Trophoblast cell (in vitro differentiated cells and primary cell): ENCODE measurements around the gene ST6GALNAC3.

ENCODE experiments used
- DNase-seq, 2 donors: peaks; one replicate each; pipeline ENCODE4 v3.0.0-alpha.2; 2016
- H2AFZ ChIP-seq: 2 replicates; pipeline ENCODE4 v1.6.1; 2013; ENCODE audit warnings: low read length, moderate library complexity, mild to moderate bottlenecking; ENCODE audit not compliant: insufficient read depth, poor library complexity
- H2AK5ac ChIP-seq: 2 replicates; pipeline ENCODE4 v1.6.1; 2013; ENCODE audit warnings: mild to moderate bottlenecking, low read length
- H2BK120ac ChIP-seq: 2 replicates; pipeline ENCODE4 v1.6.1; 2013; ENCODE audit warnings: low read length, mild to moderate bottlenecking, moderate library complexity; ENCODE audit not compliant: insufficient read depth, poor library complexity
- H2BK12ac ChIP-seq: 2 replicates; pipeline ENCODE4 v1.6.1; 2013; ENCODE audit warnings: mild to moderate bottlenecking, low read length, moderate library complexity
- H2BK5ac ChIP-seq: 2 replicates; pipeline ENCODE4 v1.6.1; 2013; ENCODE audit warnings: low read length, low read depth, moderate library complexity, mild to moderate bottlenecking; ENCODE audit not compliant: poor library complexity
- H3K14ac ChIP-seq: 2 replicates; pipeline ENCODE4 v1.6.1; 2013; ENCODE audit warnings: mild to moderate bottlenecking, low read length
- H3K18ac ChIP-seq: 2 replicates; pipeline ENCODE4 v1.6.1; 2013; ENCODE audit warnings: mild to moderate bottlenecking, low read length
- H3K23ac ChIP-seq: 2 replicates; pipeline ENCODE4 v1.6.1; 2013; ENCODE audit warnings: low read length
- H3K27ac ChIP-seq: 2 replicates; pipeline ENCODE4 v1.5.1; 2013; ENCODE audit warnings: low read depth, mild to moderate bottlenecking, inconsistent platforms, low read length, moderate library complexity
- H3K27me3 ChIP-seq: 2 replicates; pipeline ENCODE4 v1.6.1; 2013; ENCODE audit warnings: inconsistent platforms, mild to moderate bottlenecking, low read length, moderate library complexity; ENCODE audit not compliant: insufficient read depth
- H3K36me3 ChIP-seq, 2 experiments: 1 replicate in 1 of 2; 2 replicates in 1 of 2; pipeline ENCODE4 v1.6.1; 2013; ENCODE audit warnings: low read length in 2 of 2, mild to moderate bottlenecking in 2 of 2, moderate library complexity in 1 of 2; ENCODE audit not compliant: insufficient read depth in 2 of 2, control insufficient read depth in 1 of 2
- H3K4ac ChIP-seq: 2 replicates; pipeline ENCODE4 v1.6.1; 2013; ENCODE audit warnings: low read depth, mild to moderate bottlenecking, low read length, moderate library complexity
- H3K4me1 ChIP-seq, 2 experiments: 1 replicate in 1 of 2; 2 replicates in 1 of 2; pipeline ENCODE4 v1.6.1; 2013; ENCODE audit warnings: low read length in 2 of 2, mild to moderate bottlenecking in 2 of 2, moderate library complexity in 1 of 2; ENCODE audit not compliant: insufficient read depth in 2 of 2, control insufficient read depth in 1 of 2
- H3K4me2 ChIP-seq: 2 replicates; pipeline ENCODE4 v1.6.1; 2013; ENCODE audit warnings: inconsistent platforms, mild to moderate bottlenecking, low read length, moderate library complexity
- H3K4me3 ChIP-seq: 2 replicates; pipeline ENCODE4 v1.5.1; 2013; ENCODE audit warnings: mild to moderate bottlenecking, low read depth, low read length, inconsistent platforms
- H3K79me1 ChIP-seq: one replicate; pipeline ENCODE4 v1.6.1; 2013; ENCODE audit warnings: low read length
- H3K79me2 ChIP-seq: 2 replicates; pipeline ENCODE4 v1.6.1; 2013; ENCODE audit warnings: low read length, mild to moderate bottlenecking; ENCODE audit not compliant: control insufficient read depth, insufficient read depth, poor library complexity
- H3K9ac ChIP-seq: 2 replicates; pipeline ENCODE4 v1.6.1; 2013; ENCODE audit warnings: mild to moderate bottlenecking, low read length
- H3K9me3 ChIP-seq: 2 replicates; pipeline ENCODE4 v1.6.1; 2013; ENCODE audit warnings: low read depth, mild to moderate bottlenecking, control low read depth, inconsistent platforms, low read length; ENCODE audit not compliant: insufficient read depth
- H4K12ac ChIP-seq: 2 replicates; pipeline ENCODE4 v1.6.1; 2013; ENCODE audit warnings: low read depth, mild to moderate bottlenecking, low read length, moderate library complexity
- H4K8ac ChIP-seq: 2 replicates; pipeline ENCODE4 v1.6.1; 2013; ENCODE audit warnings: low read depth, mild to moderate bottlenecking, low read length, moderate library complexity
- H4K91ac ChIP-seq: one replicate; pipeline ENCODE4 v1.6.1; 2013; ENCODE audit warnings: low read depth, mild to moderate bottlenecking, low read length, moderate library complexity
- WGBS: extraction: QIAGEN DNeasy Blood & Tissue Kit; methylation state at CpG from one replicate; pipeline ENCODE4 v1.1.7; 2013; ENCODE audit warnings: missing lambda C conversion rate; ENCODE audit not compliant: insufficient read length, insufficient coverage; ENCODE audit errors: extremely low coverage; 5-methylcytosine and 5-hydroxymethylcytosine counted together

The ST6GALNAC3 gene

GRCh38 chr1:76278711-76279100 is 204.2 kb downstream of the ST6GALNAC3 start:
- Histone ChIP-seq H3K9me3 (no peaks in the 10 kb centered on the region), H3K79me2 (no peaks in the 10 kb centered on the region), H3K36me3 (no peaks in the 10 kb centered on the region), H3K9ac (no peak overlapping the region), H2BK12ac (no peak overlapping the region), H2AK5ac (no peak overlapping the region), H3K4ac (no peak overlapping the region), H2BK5ac (no peak overlapping the region), H4K8ac (no peak overlapping the region), H3K4me1 (peaks cover 4 to 7% of the 10 kb centered on the region in 2 experiments), H2AFZ (no peak overlapping the region), H3K79me1 (no peaks in the 10 kb centered on the region), H4K12ac (no peak overlapping the region), H3K4me3 (no peak overlapping the region), H4K91ac (no peak overlapping the region), H3K18ac (no peak overlapping the region), H3K27ac (no peak overlapping the region), H3K23ac (no peak overlapping the region), H3K27me3 (no peaks in the 10 kb centered on the region), H3K14ac (no peak overlapping the region), H2BK120ac (no peak overlapping the region), H3K4me2 (no peak overlapping the region)
- WGBS, result no CpG with 5 or more reads among the region's 7 CpGs
- peak; percentile 25 to 71 for DNase-seq

GRCh38 chr1:76279101-76279748 is 204.7 kb downstream of the ST6GALNAC3 start:
- peak; percentile 19 to 46 for DNase-seq
- no peak overlapping the region for H3K4me3 ChIP-seq
- no peaks in the 10 kb centered on the region for H3K9me3 ChIP-seq
- H2AFZ ChIP-seq, result no peak overlapping the region
- H3K9ac ChIP-seq, result no peak overlapping the region
- H3K18ac ChIP-seq, result no peak overlapping the region
- no peak overlapping the region for H3K14ac ChIP-seq
- H3K79me2 ChIP-seq, result no peaks in the 10 kb centered on the region
- no peak overlapping the region for H2BK120ac ChIP-seq
- H3K27ac ChIP-seq, result no peak overlapping the region
- no peak overlapping the region for H3K23ac ChIP-seq
- no peaks in the 10 kb centered on the region for H3K36me3 ChIP-seq
- H3K4ac ChIP-seq, result no peak overlapping the region
- no peak overlapping the region for H2BK12ac ChIP-seq
- H4K12ac ChIP-seq, result no peak overlapping the region
- H2AK5ac ChIP-seq, result no peak overlapping the region
- no CpG with 5 or more reads among the region's 14 CpGs for WGBS
- H3K79me1 ChIP-seq, result no peaks in the 10 kb centered on the region
- no peak overlapping the region for H3K4me2 ChIP-seq
- no peak overlapping the region for H4K8ac ChIP-seq
- no peak overlapping the region for H4K91ac ChIP-seq
- H3K27me3 ChIP-seq, result no peaks in the 10 kb centered on the region
- peaks cover 4 to 7% of the 10 kb centered on the region in 2 experiments for H3K4me1 ChIP-seq
- no peak overlapping the region for H2BK5ac ChIP-seq

GRCh38 chr1:76281306-76281705 is 206.8 kb downstream of the ST6GALNAC3 start:
- peaks cover 4 to 7% of the 10 kb centered on the region in 2 experiments for H3K4me1 ChIP-seq
- no peak overlapping the region for H2BK12ac ChIP-seq
- H3K36me3 ChIP-seq, result no peaks in the 10 kb centered on the region
- no peak overlapping the region for H4K12ac ChIP-seq
- H3K4ac ChIP-seq, result no peak overlapping the region
- no peak overlapping the region for H2AK5ac ChIP-seq
- H3K9me3 ChIP-seq, result no peaks in the 10 kb centered on the region
- H3K27me3 ChIP-seq, result no peaks in the 10 kb centered on the region
- no peak overlapping the region for H3K18ac ChIP-seq
- H3K79me2 ChIP-seq, result no peaks in the 10 kb centered on the region
- no peak overlapping the region for H4K91ac ChIP-seq
- no peak overlapping the region for H2BK120ac ChIP-seq
- no peaks in the 10 kb centered on the region for H3K79me1 ChIP-seq
- no peak overlapping the region for H3K4me3 ChIP-seq
- no peak overlapping the region for H3K27ac ChIP-seq
- no peak overlapping the region for H3K4me2 ChIP-seq
- no peak overlapping the region for H2BK5ac ChIP-seq
- no peak overlapping the region for H3K9ac ChIP-seq
- H4K8ac ChIP-seq, result no peak overlapping the region
- H3K14ac ChIP-seq, result no peak overlapping the region
- no peak overlapping the region for H3K23ac ChIP-seq
- no CpG with 5 or more reads among the region's 2 CpGs for WGBS
- H2AFZ ChIP-seq, result no peak overlapping the region
- no peak for DNase-seq

GRCh38 chr1:76284842-76285241 is 210.3 kb downstream of the ST6GALNAC3 start:
- no peak overlapping the region for H2BK120ac ChIP-seq
- H3K4ac ChIP-seq, result no peak overlapping the region
- WGBS, result no CpG with 5 or more reads among the region's 1 CpG
- no peaks in the 10 kb centered on the region for H3K4me1 ChIP-seq
- no peak overlapping the region for H3K14ac ChIP-seq
- H3K4me2 ChIP-seq, result no peak overlapping the region
- H2AK5ac ChIP-seq, result no peak overlapping the region
- H3K79me2 ChIP-seq, result no peaks in the 10 kb centered on the region
- H3K27me3 ChIP-seq, result no peaks in the 10 kb centered on the region
- no peak overlapping the region for H3K4me3 ChIP-seq
- DNase-seq, result no peak
- no peak overlapping the region for H4K91ac ChIP-seq
- no peak overlapping the region for H2BK5ac ChIP-seq
- no peaks in the 10 kb centered on the region for H3K36me3 ChIP-seq
- H4K8ac ChIP-seq, result no peak overlapping the region
- no peak overlapping the region for H3K23ac ChIP-seq
- no peak overlapping the region for H3K27ac ChIP-seq
- H3K9ac ChIP-seq, result no peak overlapping the region
- H3K79me1 ChIP-seq, result no peaks in the 10 kb centered on the region
- no peak overlapping the region for H2AFZ ChIP-seq
- H4K12ac ChIP-seq, result no peak overlapping the region
- no peak overlapping the region for H2BK12ac ChIP-seq
- no peak overlapping the region for H3K18ac ChIP-seq
- no peaks in the 10 kb centered on the region for H3K9me3 ChIP-seq
